GM12878 (cell line): ENCODE data around the gene DOP1A. TPM values are rescaled to one million over a fixed set of nuclear protein-coding genes. Genes with fewer than 3 reads are reported as not detected.

Experiments
- ATAC-seq: fragments of 200-7000 bp; cut with Tn5 transposase; 3 replicates; pipeline ENCODE4 v1.9.1; 2020; ENCODE audit warnings: mild to moderate bottlenecking, moderate library complexity
- BruUV-seq: library from RNA; stranded (reverse); fragments of 400-500 nt; replicated peaks from 2 replicates; lab custom pipeline; 2021; lab: Mats Ljungman, UMichigan
- CTCF ChIA-PET: fragments of 300-600 bp; sonication (Branson Sonifier 250); formaldehyde crosslinking; extraction: SDS; loops from one replicate; lab custom pipeline; 2021; ENCODE audit warnings: inconsistent platforms; lab: Yijun Ruan, JAX
- POLR2A ChIA-PET: fragments of 350-600 bp; formaldehyde crosslinking; extraction: SDS; loops from one replicate; lab custom pipeline; 2021; ENCODE audit warnings: inconsistent platforms; lab: Charles Lee
- RAD21 ChIA-PET: fragments of 300-600 bp; sonication (Branson Sonifier 250); formaldehyde crosslinking; loops from one replicate; lab custom pipeline; 2023; ENCODE audit warnings: antibody characterized with exemption; ENCODE audit not compliant: unreplicated experiment; lab: Charles Lee
- SMC1A ChIA-PET: fragments of 300-600 bp; sonication (Branson Sonifier 250); formaldehyde crosslinking; loops from one replicate; lab custom pipeline; 2023; ENCODE audit not compliant: unreplicated experiment, uncharacterized antibody; lab: Charles Lee
- DNase-seq: peaks from one replicate; pipeline ENCODE4 v3.0.0-alpha.2; 2011; ENCODE audit warnings: low read depth, low spot score
- FAIRE-seq: peaks from 3 replicates; lab custom pipeline; 2011; peaks lifted over from hg19 to GRCh38; lab: Jason Lieb, UNC
- H2AFZ ChIP-seq: 2 replicates; pipeline ENCODE4 v1.6.0; 2011; ENCODE audit warnings: low read depth, low read length, control low read depth; ENCODE audit not compliant: control insufficient read depth
- H3K27ac ChIP-seq: 2 replicates; pipeline ENCODE4 v1.5.1; 2011; ENCODE audit warnings: control low read depth; ENCODE audit not compliant: control insufficient read depth, insufficient read depth
- H3K27me3 ChIP-seq, 2 experiments: replicated peaks in 1 of 2; 2 replicates each; pipeline versions ENCODE4 v1.6.0 to v1.6.1; 2011; ENCODE audit warnings: low read length in 1 of 2; ENCODE audit not compliant: control insufficient read depth in 2 of 2, insufficient read depth in 2 of 2
- H3K36me3 ChIP-seq, 2 experiments: 2 replicates each; pipeline ENCODE4 v1.5.1; 2011; ENCODE audit warnings: low read length in 1 of 2; ENCODE audit not compliant: control insufficient read depth in 2 of 2, insufficient read depth in 2 of 2
- H3K4me1 ChIP-seq: 2 replicates; pipeline ENCODE4 v1.6.1; 2011; ENCODE audit warnings: mild to moderate bottlenecking, low read length, moderate library complexity, mixed read lengths; ENCODE audit not compliant: control insufficient read depth, insufficient read depth
- H3K4me2 ChIP-seq: 2 replicates; pipeline ENCODE4 v1.6.0; 2011; ENCODE audit warnings: control low read depth; ENCODE audit not compliant: control insufficient read depth, insufficient read depth
- H3K4me3 ChIP-seq: fragments of 200-600 bp; sonication (generic); 2 replicates; pipeline ENCODE4 v1.5.1; 2016
- H3K79me2 ChIP-seq: 2 replicates; pipeline ENCODE4 v1.6.0; 2011; ENCODE audit warnings: low read length; ENCODE audit not compliant: control insufficient read depth, insufficient read depth
- H3K9ac ChIP-seq: 2 replicates; pipeline ENCODE4 v1.8.0; 2011; ENCODE audit warnings: low read length, control low read depth, mixed read lengths; ENCODE audit not compliant: control insufficient read depth, insufficient read depth
- H3K9me3 ChIP-seq: replicated peaks from 3 replicates; pipeline ENCODE4 v1.5.1; 2011; ENCODE audit warnings: mild to moderate bottlenecking, low read length; ENCODE audit not compliant: control insufficient read depth, insufficient read depth
- H4K20me1 ChIP-seq: 2 replicates; pipeline ENCODE4 v1.6.0; 2011; ENCODE audit not compliant: control insufficient read depth, insufficient read depth
- BCL11A ChIP-seq: IDR thresholded peaks from 2 replicates; pipeline ENCODE4 v1.6.1; 2011; ENCODE audit warnings: low read depth, low read length
- CHD4 ChIP-seq: fragments of 200-600 bp; sonication (generic); IDR thresholded peaks from 2 replicates; pipeline ENCODE4 v1.6.1; 2016; ENCODE audit warnings: mild to moderate bottlenecking
- ESRRA ChIP-seq: IDR thresholded peaks from 2 replicates; pipeline ENCODE4 v1.6.1; 2012; ENCODE audit warnings: mild to moderate bottlenecking, low read length, improper control_type of control experiment
- MYC ChIP-seq: IDR thresholded peaks from 2 replicates; pipeline ENCODE4 v1.6.1; 2011; ENCODE audit warnings: mild to moderate bottlenecking, low read length, moderate library complexity, inconsistent platforms; ENCODE audit not compliant: insufficient read depth, insufficient replicate concordance, insufficient read length, severe bottlenecking
- NFYA ChIP-seq: IDR thresholded peaks from 2 replicates; pipeline ENCODE4 v1.6.1; 2011; ENCODE audit warnings: low read depth, mild to moderate bottlenecking, low read length, improper control_type of control experiment, borderline replicate concordance
- NFYB ChIP-seq: IDR thresholded peaks from 2 replicates; pipeline ENCODE4 v1.6.1; 2011; ENCODE audit warnings: low read depth, mild to moderate bottlenecking, low read length, improper control_type of control experiment, moderate library complexity; ENCODE audit not compliant: insufficient read depth
- NR2F1 ChIP-seq: fragments of 450-650 bp; conservative IDR thresholded peaks from 2 replicates; pipeline ENCODE4 v1.6.1; 2017; ENCODE audit warnings: mild to moderate bottlenecking
- SIN3A ChIP-seq: IDR thresholded peaks from 2 replicates; pipeline ENCODE4 v1.6.1; 2012; ENCODE audit warnings: low read depth, low read length, improper control_type of control experiment
- SUPT20H ChIP-seq: IDR thresholded peaks from 2 replicates; pipeline ENCODE4 v1.6.1; 2011; ENCODE audit warnings: low read depth, mild to moderate bottlenecking, low read length, moderate library complexity, borderline replicate concordance; ENCODE audit not compliant: control insufficient read depth
- ZSCAN29 ChIP-seq: fragments of 450-650 bp; IDR thresholded peaks from 2 replicates; pipeline ENCODE4 v1.6.1; 2017; ENCODE audit warnings: mild to moderate bottlenecking, moderate library complexity
- ZZZ3 ChIP-seq: IDR thresholded peaks from 2 replicates; pipeline ENCODE4 v1.6.1; 2011; ENCODE audit warnings: low read depth; ENCODE audit not compliant: control insufficient read depth, insufficient read length
- WGBS: methylation state at CpG from one replicate; pipeline ENCODE4 v1.1.6; 2016; ENCODE audit warnings: low lambda C conversion rate; ENCODE audit not compliant: insufficient replicate concordance, insufficient coverage; ENCODE audit errors: missing lambda C conversion rate; 5-methylcytosine and 5-hydroxymethylcytosine counted together
- in situ Hi-C: fragments of 300-500 bp; cut with MboI; formaldehyde crosslinking; loops from 9 replicates; pipeline ENCODE4 v1.14.3; 2018; ENCODE audit warnings: mixed read lengths
- intact Hi-C: fragments of 100-400 bp; cut with micrococcal nuclease; formaldehyde crosslinking; loops from one replicate; pipeline ENCODE4 v1.14.2; 2022; ENCODE audit not compliant: unreplicated experiment
- polyA plus RNA-seq, 11 experiments: library from polyadenylated mRNA; depleted of rRNA in 4 of 11; unstranded in 6 of 11; stranded (reverse) in 5 of 11; fragments of >200 nt; fragmentation: Nextera tagmentation in 4 of 11; fragmentation: Illumina TruSeq in 1 of 11; extraction: Ambion mirVana in 4 of 11; extraction: Trizol in 1 of 11; gene quantifications; 1 replicate in 1 of 11; 2 replicates in 10 of 11; pipeline versions ENCODE4 v1.2.1 to v1.2.3, GENCODE V29; 2011 to 2016; ENCODE audit warnings: inconsistent platforms in 2 of 11, missing spikeins in 2 of 11, low read depth in 1 of 11
- total RNA-seq, 4 experiments: library from RNA; depleted of rRNA in 3 of 4; stranded (reverse); fragments of >200 nt in 3 of 4; fragmentation: Illumina TruSeq in 1 of 4; extraction: Trizol in 1 of 4; gene quantifications; 2 replicates each; pipeline versions ENCODE4 v1.2.1 to v1.2.3, GENCODE V29; 2013 to 2021
- TF ChIP-seq, protein P1 (sequence below): IDR thresholded peaks from 2 replicates; pipeline ENCODE4 v1.6.1; 2012; ENCODE audit warnings: mild to moderate bottlenecking, low read depth, low read length
- TF ChIP-seq, protein P2 (sequence below): IDR thresholded peaks from 2 replicates; pipeline ENCODE4 v1.6.1; 2011; ENCODE audit warnings: low read depth, mild to moderate bottlenecking, low read length, moderate library complexity, borderline replicate concordance; ENCODE audit errors: extremely low read depth
- TF ChIP-seq, protein P3 (sequence below): IDR thresholded peaks from 2 replicates; pipeline ENCODE4 v1.6.1; 2012; ENCODE audit warnings: low read depth, low read length, improper control_type of control experiment

The DOP1A gene
- total and polyA plus RNA-seq, 10 of the 15 experiments (the other 5 are each of a cell fraction or from before 2014, with no cell fraction given): 1.9 to 22.9 (median 10.3) TPM

DNA sequence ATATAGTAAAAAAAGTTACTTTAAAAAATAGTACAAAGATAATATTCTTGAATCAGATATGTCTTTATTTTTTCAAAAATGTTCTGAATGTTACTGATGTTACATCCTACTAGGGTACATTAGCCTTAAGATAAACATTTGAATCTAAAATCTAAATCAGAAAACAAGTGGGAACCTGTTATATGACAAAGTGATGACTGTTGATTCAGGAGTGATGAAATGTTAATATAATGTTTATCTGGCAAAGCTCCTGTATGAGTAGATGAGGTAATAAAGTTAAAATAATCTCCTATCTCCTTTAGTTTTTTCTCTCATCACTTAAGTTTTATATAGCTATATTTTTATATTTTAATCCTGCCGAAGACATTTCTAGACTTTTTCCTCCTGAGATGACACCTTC lies 4.2 kb downstream of the DOP1A start (continued):
- TF ChIP-seq, protein P1, sequence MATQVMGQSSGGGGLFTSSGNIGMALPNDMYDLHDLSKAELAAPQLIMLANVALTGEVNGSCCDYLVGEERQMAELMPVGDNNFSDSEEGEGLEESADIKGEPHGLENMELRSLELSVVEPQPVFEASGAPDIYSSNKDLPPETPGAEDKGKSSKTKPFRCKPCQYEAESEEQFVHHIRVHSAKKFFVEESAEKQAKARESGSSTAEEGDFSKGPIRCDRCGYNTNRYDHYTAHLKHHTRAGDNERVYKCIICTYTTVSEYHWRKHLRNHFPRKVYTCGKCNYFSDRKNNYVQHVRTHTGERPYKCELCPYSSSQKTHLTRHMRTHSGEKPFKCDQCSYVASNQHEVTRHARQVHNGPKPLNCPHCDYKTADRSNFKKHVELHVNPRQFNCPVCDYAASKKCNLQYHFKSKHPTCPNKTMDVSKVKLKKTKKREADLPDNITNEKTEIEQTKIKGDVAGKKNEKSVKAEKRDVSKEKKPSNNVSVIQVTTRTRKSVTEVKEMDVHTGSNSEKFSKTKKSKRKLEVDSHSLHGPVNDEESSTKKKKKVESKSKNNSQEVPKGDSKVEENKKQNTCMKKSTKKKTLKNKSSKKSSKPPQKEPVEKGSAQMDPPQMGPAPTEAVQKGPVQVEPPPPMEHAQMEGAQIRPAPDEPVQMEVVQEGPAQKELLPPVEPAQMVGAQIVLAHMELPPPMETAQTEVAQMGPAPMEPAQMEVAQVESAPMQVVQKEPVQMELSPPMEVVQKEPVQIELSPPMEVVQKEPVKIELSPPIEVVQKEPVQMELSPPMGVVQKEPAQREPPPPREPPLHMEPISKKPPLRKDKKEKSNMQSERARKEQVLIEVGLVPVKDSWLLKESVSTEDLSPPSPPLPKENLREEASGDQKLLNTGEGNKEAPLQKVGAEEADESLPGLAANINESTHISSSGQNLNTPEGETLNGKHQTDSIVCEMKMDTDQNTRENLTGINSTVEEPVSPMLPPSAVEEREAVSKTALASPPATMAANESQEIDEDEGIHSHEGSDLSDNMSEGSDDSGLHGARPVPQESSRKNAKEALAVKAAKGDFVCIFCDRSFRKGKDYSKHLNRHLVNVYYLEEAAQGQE: no peak
- TF ChIP-seq NFYA: no peak
- no peak for TF ChIP-seq NFYB
- TF ChIP-seq CHD4: no peak

DNA sequence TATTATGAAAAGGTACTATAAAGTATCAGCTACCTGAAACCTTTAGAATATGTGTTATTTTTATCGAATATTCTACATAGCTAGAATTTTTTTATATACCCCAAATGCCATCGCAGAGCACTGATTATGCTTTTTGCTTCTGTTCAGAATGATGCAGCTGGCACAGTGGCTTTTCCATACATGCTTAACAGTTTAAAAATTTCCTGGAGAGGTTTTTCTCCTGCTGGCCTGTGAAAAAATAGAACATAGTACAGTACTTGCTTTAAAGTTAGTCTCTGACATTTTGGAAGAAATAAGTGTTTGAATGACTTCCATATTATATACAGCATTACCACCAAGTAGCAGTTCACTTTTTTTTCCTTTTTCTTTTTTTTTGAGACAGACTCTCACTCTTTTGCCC lies 5.3 kb downstream of the DOP1A start:
- peaks cover 8% of the 10 kb centered on the region for H3K4me1 ChIP-seq
- no peak overlapping the region for H3K4me3 ChIP-seq
- H3K79me2 ChIP-seq: peaks cover 25% of the 10 kb centered on the region
- intact Hi-C loops: no loop called here
- DNase-seq: no peak
- ATAC-seq: no peak
- ChIA-PET POLR2A (no interaction called here), SMC1A (interaction anchor here (1.2 to 10.4 kb wide), 6 partner anchors 9 to 441 kb away, joined by 3 to 277 read pairs (median 88); partner anchors contain the start of genes PGM3, PRSS35 and RWDD2A), CTCF (interaction anchor here (0.7 to 12.2 kb wide), 5 partner anchors 12 to 144 kb away, joined by 3 to 635 read pairs (median 5); no protein-coding TSS in a partner anchor), RAD21 (interaction anchor here (2.2 kb wide), 1 partner anchor 14 kb away, joined by 9 read pairs; no protein-coding TSS in a partner anchor)
- H3K36me3 ChIP-seq: no peaks in the 10 kb centered on the region
- H3K9ac ChIP-seq: no peak overlapping the region
- in situ Hi-C loops: no loop called here
- H3K4me2 ChIP-seq: no peak overlapping the region
- no peak for FAIRE-seq
- no peaks in the 10 kb centered on the region for H3K27me3 ChIP-seq
- no peak overlapping the region for H3K27ac ChIP-seq
- no TSS peak for BruUV-seq
- peaks cover 3% of the 10 kb centered on the region; the same call in 1 of the 3 replicates for H3K9me3 ChIP-seq
- H2AFZ ChIP-seq: no peak overlapping the region
- 97% methylated on average over 2 of the region's 2 CpGs for WGBS
- no peaks in the 10 kb centered on the region for H4K20me1 ChIP-seq
- TF ChIP-seq ZZZ3 (no peak), ESRRA (no peak), SUPT20H (no peak), NR2F1 (no peak), ZSCAN29 (no peak), MYC (no peak), BCL11A (no peak), SIN3A (no peak)
- TF ChIP-seq, protein P2, sequence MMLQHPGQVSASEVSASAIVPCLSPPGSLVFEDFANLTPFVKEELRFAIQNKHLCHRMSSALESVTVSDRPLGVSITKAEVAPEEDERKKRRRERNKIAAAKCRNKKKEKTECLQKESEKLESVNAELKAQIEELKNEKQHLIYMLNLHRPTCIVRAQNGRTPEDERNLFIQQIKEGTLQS: no peak
- TF ChIP-seq, protein P3, sequence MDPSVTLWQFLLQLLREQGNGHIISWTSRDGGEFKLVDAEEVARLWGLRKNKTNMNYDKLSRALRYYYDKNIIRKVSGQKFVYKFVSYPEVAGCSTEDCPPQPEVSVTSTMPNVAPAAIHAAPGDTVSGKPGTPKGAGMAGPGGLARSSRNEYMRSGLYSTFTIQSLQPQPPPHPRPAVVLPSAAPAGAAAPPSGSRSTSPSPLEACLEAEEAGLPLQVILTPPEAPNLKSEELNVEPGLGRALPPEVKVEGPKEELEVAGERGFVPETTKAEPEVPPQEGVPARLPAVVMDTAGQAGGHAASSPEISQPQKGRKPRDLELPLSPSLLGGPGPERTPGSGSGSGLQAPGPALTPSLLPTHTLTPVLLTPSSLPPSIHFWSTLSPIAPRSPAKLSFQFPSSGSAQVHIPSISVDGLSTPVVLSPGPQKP: no peak
